GM10266 (cell line): Measurements from ENCODE around the gene ZDHHC11.
A peak's percentile ranks its signal among the peaks of the same experiment; 100 is the strongest.

Experiments
- DNase-seq: peaks from one replicate; pipeline ENCODE4 v3.0.0; 2012; ENCODE audit errors: extremely low spot score
- TF ChIP-seq, protein P1 (sequence below): IDR thresholded peaks from 2 replicates; pipeline ENCODE4 v1.5.1; 2012; ENCODE audit warnings: mild to moderate bottlenecking, low read depth; ENCODE audit not compliant: control insufficient read depth, insufficient read depth; ENCODE audit errors: missing control alignments

The ZDHHC11 gene

DNA sequence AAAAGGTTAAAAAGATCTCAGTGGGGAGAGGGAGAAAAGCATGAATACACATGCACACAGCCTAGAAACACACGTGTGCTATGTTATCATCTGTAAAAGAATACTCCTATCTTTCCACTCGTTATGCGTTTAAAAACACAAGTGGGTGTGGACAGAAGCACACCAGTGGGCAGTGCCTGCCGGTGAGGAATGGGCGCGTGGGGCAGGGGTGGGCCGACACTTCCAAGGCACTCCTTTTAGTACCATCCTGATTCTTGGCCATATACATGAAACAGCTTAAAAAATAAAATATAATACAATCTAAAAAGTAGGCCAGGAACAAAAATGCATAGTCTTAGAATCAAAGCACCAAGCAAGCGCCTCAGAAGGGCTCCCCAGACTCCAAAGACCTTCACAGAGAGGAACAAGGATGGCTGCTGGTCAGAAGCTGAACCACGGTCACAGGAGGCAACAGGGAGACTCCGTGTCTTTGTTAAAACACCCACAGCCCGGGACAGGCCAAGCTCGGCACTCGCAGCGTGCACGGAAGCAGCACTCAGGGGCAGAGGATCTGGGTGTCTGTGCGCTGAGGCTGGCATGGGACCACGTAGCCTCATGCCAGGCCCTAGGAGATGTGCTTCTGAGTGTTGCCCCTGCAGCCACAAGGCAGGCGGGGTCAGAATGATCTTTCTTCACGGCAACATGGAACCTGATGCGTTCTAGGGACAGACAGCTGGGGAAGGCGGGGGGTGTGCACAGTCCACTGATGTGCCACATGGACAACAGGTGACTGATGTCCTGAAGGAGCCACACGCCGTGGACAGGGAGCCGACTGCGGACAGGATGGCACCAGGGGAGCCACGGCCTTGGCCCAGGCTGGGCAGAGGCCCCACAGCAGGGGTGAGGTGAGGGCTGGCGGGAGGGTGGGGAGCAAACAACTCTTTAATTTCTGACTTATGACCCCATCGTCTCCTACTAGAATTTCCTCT is 25.9 kb upstream of the ZDHHC11 start:
- no peak for DNase-seq

DNA sequence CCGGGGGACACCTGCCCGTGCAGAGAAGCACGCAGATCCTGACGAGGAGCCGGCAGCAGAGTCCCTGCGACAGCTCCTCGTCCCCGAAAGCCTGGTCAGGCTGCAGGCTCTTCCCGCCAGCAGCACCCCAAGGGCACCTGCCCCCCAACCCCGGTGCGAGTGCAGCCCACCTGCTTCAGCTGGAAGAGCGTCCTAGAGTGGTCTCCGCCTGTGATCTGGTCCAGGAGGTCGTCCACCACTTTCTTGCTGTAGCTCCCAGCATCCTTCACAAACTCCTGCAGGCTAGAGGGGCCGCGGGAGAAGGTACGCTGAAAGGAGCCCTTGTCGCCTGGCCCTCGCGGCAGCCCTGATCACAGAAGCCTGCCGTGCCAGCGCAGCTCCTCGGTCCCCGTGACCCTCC is 25.1 kb upstream of the ZDHHC11 start:
- DNase-seq = no peak
- TF ChIP-seq, protein P1, sequence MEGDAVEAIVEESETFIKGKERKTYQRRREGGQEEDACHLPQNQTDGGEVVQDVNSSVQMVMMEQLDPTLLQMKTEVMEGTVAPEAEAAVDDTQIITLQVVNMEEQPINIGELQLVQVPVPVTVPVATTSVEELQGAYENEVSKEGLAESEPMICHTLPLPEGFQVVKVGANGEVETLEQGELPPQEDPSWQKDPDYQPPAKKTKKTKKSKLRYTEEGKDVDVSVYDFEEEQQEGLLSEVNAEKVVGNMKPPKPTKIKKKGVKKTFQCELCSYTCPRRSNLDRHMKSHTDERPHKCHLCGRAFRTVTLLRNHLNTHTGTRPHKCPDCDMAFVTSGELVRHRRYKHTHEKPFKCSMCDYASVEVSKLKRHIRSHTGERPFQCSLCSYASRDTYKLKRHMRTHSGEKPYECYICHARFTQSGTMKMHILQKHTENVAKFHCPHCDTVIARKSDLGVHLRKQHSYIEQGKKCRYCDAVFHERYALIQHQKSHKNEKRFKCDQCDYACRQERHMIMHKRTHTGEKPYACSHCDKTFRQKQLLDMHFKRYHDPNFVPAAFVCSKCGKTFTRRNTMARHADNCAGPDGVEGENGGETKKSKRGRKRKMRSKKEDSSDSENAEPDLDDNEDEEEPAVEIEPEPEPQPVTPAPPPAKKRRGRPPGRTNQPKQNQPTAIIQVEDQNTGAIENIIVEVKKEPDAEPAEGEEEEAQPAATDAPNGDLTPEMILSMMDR = no peak

More for the DNA sequence above, 25.9 kb upstream of the ZDHHC11 start:
- TF ChIP-seq, protein P1 = no peak

DNA sequence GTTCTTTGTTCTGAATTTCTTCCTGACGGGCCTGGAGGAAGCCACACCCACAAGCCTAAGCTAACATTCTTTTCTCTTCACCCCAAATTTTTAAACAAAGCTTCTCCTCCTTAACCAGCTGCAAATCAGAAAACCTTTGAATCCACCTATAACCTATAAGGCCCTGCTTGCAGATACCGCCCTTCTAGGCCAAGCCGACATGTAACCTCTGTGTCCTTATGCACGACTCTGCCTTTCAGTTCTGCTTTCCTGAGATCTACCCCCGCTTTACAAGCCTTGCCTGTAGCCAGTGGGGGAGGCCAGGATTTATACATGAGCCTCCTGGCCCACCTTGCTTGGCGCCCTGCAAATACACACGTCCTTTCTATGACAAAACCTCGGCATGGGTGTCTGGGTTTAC is 22.5 kb upstream of the ZDHHC11 start:
- DNase-seq = peak; percentile 72
- TF ChIP-seq, protein P1 = no peak

DNA sequence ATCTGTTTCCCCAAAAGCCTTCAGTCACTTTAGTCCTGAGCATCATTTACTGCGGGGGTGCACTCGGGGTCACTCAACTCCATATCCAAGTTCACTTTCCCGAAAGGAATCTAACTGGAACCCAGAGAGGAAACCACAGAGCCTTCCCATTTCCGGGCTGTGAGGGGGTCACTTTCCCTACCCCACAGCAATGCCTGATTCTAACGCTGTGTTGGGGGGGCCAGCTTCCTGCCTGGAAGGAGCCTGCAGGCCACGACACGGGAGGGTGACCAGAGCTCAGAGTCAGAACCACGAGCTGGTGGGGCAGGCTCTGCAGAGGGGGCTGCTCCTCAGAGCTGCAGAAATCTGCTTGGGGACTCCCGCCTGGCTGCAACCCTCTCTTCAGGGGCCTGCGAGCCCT is 21.5 kb upstream of the ZDHHC11 start:
- TF ChIP-seq, protein P1 = no peak
- DNase-seq = no peak

DNA sequence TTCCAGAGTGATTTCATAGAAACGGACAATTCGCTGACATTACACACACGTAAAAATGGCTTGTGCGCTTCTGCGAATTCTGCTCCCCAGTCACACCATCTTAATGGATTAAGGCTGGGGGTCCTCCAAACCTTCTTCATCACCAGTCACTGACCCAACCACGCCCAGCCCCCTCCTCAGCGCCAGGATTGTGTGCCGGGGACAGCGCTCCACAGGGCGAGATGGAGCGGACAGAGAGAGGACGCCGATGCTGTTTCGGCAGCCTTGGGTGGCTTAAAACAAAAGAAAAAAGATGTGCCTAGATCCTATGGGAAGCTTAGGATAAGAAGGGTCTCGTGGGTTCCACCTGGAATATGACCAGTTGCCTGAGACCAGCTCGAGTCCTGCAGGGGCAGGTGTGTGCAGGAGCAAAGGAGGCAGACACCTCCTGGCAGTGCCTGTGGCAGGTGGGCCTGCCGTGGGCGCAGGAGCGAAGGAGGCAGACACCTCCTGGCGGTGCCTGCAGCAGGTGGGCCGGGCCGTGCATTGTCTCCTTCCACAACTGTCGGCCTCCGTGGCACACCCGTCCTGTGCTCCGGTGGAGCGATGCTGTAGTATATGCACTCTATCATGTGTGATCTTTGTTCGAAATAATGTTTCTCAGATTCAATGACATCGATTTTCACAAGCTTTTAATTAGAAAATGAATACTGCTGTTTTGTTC is 21.0 kb upstream of the ZDHHC11 start:
- DNase-seq = no peak
- TF ChIP-seq, protein P1 = no peak

DNA sequence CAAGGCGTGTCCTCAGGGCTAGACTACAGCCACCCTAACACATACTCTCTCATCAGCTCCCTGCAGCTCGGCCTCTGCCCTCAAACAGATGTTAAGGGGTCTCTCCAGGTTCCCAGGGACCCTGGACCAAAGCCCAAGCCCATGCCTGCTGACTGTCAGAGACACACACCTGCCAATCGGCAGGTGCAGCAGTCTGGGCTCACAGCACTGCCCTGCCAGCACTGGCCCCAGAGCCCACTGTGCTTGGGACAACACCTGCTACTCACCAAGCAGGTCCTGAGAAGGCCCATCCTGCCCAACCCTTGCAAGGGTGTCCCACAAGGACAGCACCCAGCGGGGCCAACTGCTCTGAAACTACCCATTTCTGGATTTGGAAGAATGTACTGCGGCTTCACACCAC is 20.2 kb upstream of the ZDHHC11 start:
- TF ChIP-seq, protein P1 = no peak
- no peak for DNase-seq
